ENCODE measurements around the gene CNTNAP2. TPM values are rescaled to one million over a fixed set of nuclear protein-coding genes. Genes with fewer than 3 reads are reported as not detected.

The CNTNAP2 gene
- total RNA-seq, 2 experiments from 2014 or later, result not detected

DNA sequence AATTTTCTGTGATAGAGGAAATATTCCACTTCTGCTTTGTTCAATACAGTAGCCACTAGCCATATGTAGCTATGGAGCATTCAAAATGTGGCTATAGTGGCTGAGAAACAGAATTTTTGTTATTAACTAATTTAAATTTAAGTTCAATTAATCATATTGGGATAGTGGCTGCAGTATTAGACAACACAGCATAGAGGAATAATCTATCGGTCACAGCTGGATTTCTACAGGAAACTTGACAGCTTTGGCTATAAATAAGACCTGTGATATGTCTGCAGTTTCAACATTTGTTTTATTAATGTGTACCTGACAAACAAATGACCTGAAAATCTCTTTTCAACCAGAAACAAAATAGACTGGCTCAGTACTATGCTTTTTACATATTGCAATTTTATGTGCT lies 953.2 kb downstream of the CNTNAP2 start:
- TF ChIP-seq CTCF (IDR thresholded peaks at IDR 0.05), result no peak
- peaks cover 8% of the 10 kb centered on the region for H3K9me3 Mint-ChIP-seq
- POLR2A ChIA-PET, result no interaction called here
- H3K36me3 Mint-ChIP-seq (ENCODE audit: low read depth), result no peaks in the 10 kb centered on the region
- H3K4me3 ChIP-seq (ENCODE audit: low read length), result no peak overlapping the region
- CTCF ChIA-PET, result no interaction called here
- no peaks in the 10 kb centered on the region for H3K27me3 Mint-ChIP-seq
- H3K36me3 ChIP-seq (ENCODE audit: insufficient read depth, low read length), result no peaks in the 10 kb centered on the region
- DNase-seq, result no peak
- no peaks in the 10 kb centered on the region for H3K4me1 ChIP-seq (ENCODE audit: insufficient read depth, low read length)
- no peaks in the 10 kb centered on the region for H3K27me3 ChIP-seq (ENCODE audit: control insufficient read depth in 1 of 2, insufficient read depth in 2 of 2, low read length in 2 of 2)
- no peaks in the 10 kb centered on the region for H3K4me1 Mint-ChIP-seq (ENCODE audit: low read depth)
- H3K27ac ChIP-seq (ENCODE audit: low read depth in 1 of 2, low read length in 2 of 2), result no peak overlapping the region
- peaks cover 0 to 8% of the 10 kb centered on the region in 2 experiments for H3K9me3 ChIP-seq (ENCODE audit: control insufficient read depth in 1 of 2, insufficient read depth in 1 of 2, low read length in 2 of 2)
- H3K27ac Mint-ChIP-seq, result no peak overlapping the region
- no peak overlapping the region for H3K4me3 Mint-ChIP-seq
- intact Hi-C loops (cut with DNase I, micrococcal nuclease), result no loop called here
- no peak for ATAC-seq (ENCODE audit: poor library complexity)

GRCh38 chr7:147070886-147071285 lies 954.3 kb downstream of the CNTNAP2 start:
- H3K27ac Mint-ChIP-seq, result no peak overlapping the region
- intact Hi-C loops (cut with DNase I, micrococcal nuclease), result no loop called here

GRCh38 chr7:147071536-147071935 lies 954.9 kb downstream of the CNTNAP2 start:
- CTCF ChIA-PET, result no interaction called here
- DNase-seq (no peak), ATAC-seq (ENCODE audit: poor library complexity) (no peak)
- no peak overlapping the region for H3K4me3 Mint-ChIP-seq
- H3K9me3 ChIP-seq (ENCODE audit: control insufficient read depth in 1 of 2, insufficient read depth in 1 of 2, low read length in 2 of 2), result peaks cover 0 to 8% of the 10 kb centered on the region in 2 experiments
- no peaks in the 10 kb centered on the region for H3K4me1 Mint-ChIP-seq (ENCODE audit: low read depth)
- H3K27me3 Mint-ChIP-seq, result no peaks in the 10 kb centered on the region
- POLR2A ChIA-PET, result no interaction called here
- no peaks in the 10 kb centered on the region for H3K27me3 ChIP-seq (ENCODE audit: control insufficient read depth in 1 of 2, insufficient read depth in 2 of 2, low read length in 2 of 2)
- no peaks in the 10 kb centered on the region for H3K36me3 Mint-ChIP-seq (ENCODE audit: low read depth)
- intact Hi-C loops (cut with DNase I, micrococcal nuclease), result no loop called here
- no peak overlapping the region for H3K27ac Mint-ChIP-seq
- no peaks in the 10 kb centered on the region for H3K4me1 ChIP-seq (ENCODE audit: insufficient read depth, low read length)
- no peak for TF ChIP-seq CTCF (IDR thresholded peaks at IDR 0.05)
- H3K36me3 ChIP-seq (ENCODE audit: insufficient read depth, low read length), result no peaks in the 10 kb centered on the region
- no peak overlapping the region for H3K27ac ChIP-seq (ENCODE audit: low read depth in 1 of 2, low read length in 2 of 2)
- no peak overlapping the region for H3K4me3 ChIP-seq (ENCODE audit: low read length)
- peaks cover 8% of the 10 kb centered on the region for H3K9me3 Mint-ChIP-seq

More at GRCh38 chr7:147070886-147071285, 954.3 kb downstream of the CNTNAP2 start:
- H3K27me3 Mint-ChIP-seq, result no peaks in the 10 kb centered on the region
- no peak for TF ChIP-seq CTCF (IDR thresholded peaks at IDR 0.05)
- Histone ChIP-seq H3K9me3 (ENCODE audit: control insufficient read depth in 1 of 2, insufficient read depth in 1 of 2, low read length in 2 of 2) (peaks cover 0 to 8% of the 10 kb centered on the region in 2 experiments), H3K27me3 (ENCODE audit: control insufficient read depth in 1 of 2, insufficient read depth in 2 of 2, low read length in 2 of 2) (no peaks in the 10 kb centered on the region), H3K4me1 (ENCODE audit: insufficient read depth, low read length) (no peaks in the 10 kb centered on the region), H3K27ac (ENCODE audit: low read depth in 1 of 2, low read length in 2 of 2) (no peak overlapping the region), H3K36me3 (ENCODE audit: insufficient read depth, low read length) (no peaks in the 10 kb centered on the region), H3K4me3 (ENCODE audit: low read length) (no peak overlapping the region)
- no peaks in the 10 kb centered on the region for H3K4me1 Mint-ChIP-seq (ENCODE audit: low read depth)
- ATAC-seq (ENCODE audit: poor library complexity), result no peak
- POLR2A ChIA-PET, result no interaction called here
- H3K9me3 Mint-ChIP-seq, result peaks cover 8% of the 10 kb centered on the region
- no peaks in the 10 kb centered on the region for H3K36me3 Mint-ChIP-seq (ENCODE audit: low read depth)
- DNase-seq, result no peak
- no peak overlapping the region for H3K4me3 Mint-ChIP-seq
- CTCF ChIA-PET, result no interaction called here

All from CD4-positive, alpha-beta T cell (primary cell).